Activated T-cell treated with anti-CD3 and anti-CD28 coated beads, Interleukin-2, amount 50 U/mL, for 4 hours (primary cell): Measurements from ENCODE around the gene IRX4. TPM values are rescaled to one million over a fixed set of nuclear protein-coding genes. Genes with fewer than 3 reads are reported as not detected.

Experiments
- ATAC-seq, 2 donors: fragments of 200-7000 bp; cut with Tn5 transposase; one replicate each; pipeline ENCODE4 v1.10.0; 2021
- DNase-seq: peaks from one replicate; pipeline ENCODE4 v3.0.0-alpha.2; 2020
- H3K27me3 Mint-ChIP-seq: one replicate; pipeline ENCODE4 v1.8.0; 2021; ENCODE audit warnings: low read depth, mixed read lengths
- H3K36me3 Mint-ChIP-seq: one replicate; pipeline ENCODE4 v1.8.0; 2022; ENCODE audit warnings: mixed read lengths; ENCODE audit not compliant: insufficient read depth
- H3K4me1 Mint-ChIP-seq: one replicate; pipeline ENCODE4 v1.8.0; 2021; ENCODE audit warnings: low read depth, mixed read lengths
- H3K4me3 Mint-ChIP-seq: one replicate; pipeline ENCODE4 v1.8.0; 2021; ENCODE audit warnings: mild to moderate bottlenecking, moderate library complexity, mixed read lengths
- H3K9me3 Mint-ChIP-seq: one replicate; pipeline ENCODE4 v1.8.0; 2021; ENCODE audit warnings: mixed read lengths
- total RNA-seq, 3 donors: library from RNA; stranded (reverse); gene quantifications; one replicate each; pipeline ENCODE4 v1.2.1, GENCODE V29; 2021

Gene IRX4
- total RNA-seq, 3 donors from 2014 or later: not detected

DNA sequence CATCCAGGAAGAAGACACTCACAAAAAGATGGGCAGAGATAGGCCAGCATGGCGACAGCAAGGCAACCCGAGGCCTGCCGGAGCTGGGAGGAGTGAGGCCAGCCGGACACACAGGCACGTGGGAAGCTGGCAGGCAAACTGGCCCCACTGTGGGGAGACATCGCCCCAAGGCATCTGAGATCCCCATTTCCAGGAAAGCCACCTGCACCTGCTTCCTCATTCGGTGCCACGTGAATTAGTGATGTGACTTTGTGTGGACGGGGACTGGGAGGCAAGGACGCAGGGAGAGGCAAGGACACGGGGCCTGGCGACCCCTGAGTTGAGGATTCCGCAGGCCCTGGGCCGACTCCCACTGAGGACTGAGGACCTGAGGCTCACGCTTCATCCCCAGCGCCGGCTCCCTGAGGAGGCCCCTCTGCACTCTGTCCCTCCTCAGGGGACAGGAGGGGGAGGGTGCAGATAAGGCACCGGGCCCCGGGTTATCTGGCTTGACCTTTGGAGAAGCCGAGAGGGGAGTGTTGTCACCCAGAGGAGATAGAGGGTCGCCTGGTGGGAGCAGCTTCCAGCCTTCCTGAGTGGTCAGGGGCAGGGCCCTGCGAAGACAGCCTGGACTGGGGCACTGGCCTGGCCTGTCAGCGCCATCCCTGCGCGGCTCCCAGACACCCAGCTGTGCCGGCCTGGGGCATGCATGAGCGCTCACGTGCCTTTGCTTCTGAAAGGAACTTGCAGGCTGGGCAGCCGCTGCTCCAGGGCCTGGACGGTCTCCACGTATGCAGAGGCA lies 41.8 kb downstream of the IRX4 start:
- Mint-ChIP-seq H3K4me3 (no peak overlapping the region), H3K4me1 (no peaks in the 10 kb centered on the region), H3K36me3 (no peaks in the 10 kb centered on the region), H3K27me3 (peaks cover 28% of the 10 kb centered on the region), H3K9me3 (no peaks in the 10 kb centered on the region)
- ATAC-seq (no peak), DNase-seq (no peak)

DNA sequence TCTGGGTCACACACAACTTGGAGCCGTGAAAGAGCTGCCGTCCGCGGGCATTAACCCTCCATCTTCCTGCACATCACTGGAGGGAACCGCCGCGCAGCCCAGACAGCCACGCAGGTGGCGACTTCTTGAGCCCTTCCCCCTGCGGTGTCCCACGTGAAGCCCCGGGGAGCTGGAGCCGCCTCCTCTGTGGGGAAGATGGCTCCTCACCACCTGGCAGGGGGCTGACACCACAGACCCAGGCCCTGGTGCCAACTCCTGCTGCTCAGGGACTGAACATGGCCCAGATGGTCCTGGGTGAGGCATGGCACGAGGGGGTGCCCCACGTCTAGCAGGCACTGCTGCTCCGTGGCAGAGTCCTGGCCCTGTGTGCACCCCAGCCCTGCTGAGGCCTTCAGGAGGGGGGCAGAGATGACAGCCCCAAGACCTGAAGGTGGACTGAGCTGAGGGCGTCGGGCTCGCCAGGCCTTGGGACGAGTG lies 42.6 kb downstream of the IRX4 start:
- Mint-ChIP-seq H3K9me3 (no peaks in the 10 kb centered on the region), H3K4me3 (no peak overlapping the region), H3K27me3 (peaks cover 28% of the 10 kb centered on the region), H3K36me3 (no peaks in the 10 kb centered on the region), H3K4me1 (no peaks in the 10 kb centered on the region)
- no peak for ATAC-seq
- DNase-seq: no peak

DNA sequence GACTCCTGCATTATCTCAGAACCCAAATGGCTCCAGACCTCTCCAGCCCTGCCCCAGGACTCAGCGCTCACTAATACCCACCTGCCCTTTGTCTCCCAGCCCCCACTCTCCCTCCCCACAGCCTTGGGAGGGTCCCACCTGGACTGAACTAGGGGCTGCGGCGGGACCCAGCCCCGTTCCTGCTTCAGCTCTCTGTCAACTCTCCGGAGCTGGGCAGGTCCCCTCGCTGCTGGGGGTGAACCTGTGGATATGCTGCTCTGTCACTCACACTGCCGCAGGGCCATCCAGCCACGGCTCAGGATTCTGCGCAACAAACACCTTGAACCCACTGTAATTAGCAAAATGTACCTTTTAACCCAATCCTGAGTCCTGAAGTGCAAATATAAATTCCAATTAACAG lies 44.7 kb downstream of the IRX4 start:
- Mint-ChIP-seq H3K36me3 (no peaks in the 10 kb centered on the region), H3K9me3 (no peaks in the 10 kb centered on the region), H3K27me3 (peaks cover 35% of the 10 kb centered on the region), H3K4me1 (no peaks in the 10 kb centered on the region), H3K4me3 (no peak overlapping the region)
- DNase-seq (no peak), ATAC-seq (no peak)

DNA sequence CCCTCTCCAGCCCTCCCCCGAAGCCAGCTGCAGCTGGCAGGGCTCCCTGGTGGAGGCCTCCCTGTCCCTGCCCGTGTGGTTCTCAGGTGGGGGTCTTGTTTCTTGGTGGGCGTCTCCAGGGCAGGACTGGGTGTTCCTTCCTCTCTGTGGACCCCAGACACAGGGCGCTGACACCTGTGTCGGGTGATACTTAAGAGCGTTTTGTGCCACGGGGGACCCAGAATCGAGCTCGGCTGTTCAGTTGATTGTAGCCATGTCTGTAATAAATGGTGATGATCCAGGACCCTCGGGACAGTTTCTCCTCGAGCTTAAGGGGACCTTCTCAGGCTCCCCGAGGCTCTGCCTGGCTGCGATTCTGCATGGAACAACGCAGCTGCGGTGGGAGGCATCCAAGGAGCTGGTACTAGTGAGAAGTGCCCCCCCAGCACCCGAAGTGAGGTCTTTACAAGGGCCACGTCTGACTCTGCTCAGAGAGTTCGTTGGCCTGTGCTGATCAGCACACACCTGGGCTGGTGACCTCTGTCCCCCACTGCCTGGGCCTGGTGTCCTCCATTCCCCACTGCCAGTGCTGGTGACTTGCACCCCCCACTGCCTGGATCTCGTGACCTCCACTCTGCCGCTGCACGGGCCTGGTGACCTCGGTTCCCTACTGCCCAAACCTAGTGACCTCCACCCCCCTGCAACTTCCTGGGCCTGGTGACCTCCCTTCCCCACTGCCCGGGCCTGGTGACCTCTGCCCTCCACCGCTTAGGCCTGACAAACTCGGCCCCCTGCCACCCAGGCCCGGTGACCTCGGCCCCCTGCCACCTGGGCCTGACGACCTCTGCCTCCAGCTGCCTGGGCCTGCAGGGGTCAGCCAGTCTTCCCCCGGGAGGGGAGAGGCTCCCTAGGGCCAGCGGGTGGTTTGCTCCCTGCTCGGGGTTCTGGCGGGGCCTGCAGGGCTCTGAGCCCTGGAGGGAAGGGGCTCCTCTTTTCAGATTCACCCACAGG lies 45.5 kb downstream of the IRX4 start:
- no peak for ATAC-seq
- Mint-ChIP-seq H3K9me3 (no peaks in the 10 kb centered on the region), H3K4me3 (no peak overlapping the region), H3K27me3 (peaks cover 32% of the 10 kb centered on the region), H3K36me3 (no peaks in the 10 kb centered on the region), H3K4me1 (no peaks in the 10 kb centered on the region)
- no peak for DNase-seq

DNA sequence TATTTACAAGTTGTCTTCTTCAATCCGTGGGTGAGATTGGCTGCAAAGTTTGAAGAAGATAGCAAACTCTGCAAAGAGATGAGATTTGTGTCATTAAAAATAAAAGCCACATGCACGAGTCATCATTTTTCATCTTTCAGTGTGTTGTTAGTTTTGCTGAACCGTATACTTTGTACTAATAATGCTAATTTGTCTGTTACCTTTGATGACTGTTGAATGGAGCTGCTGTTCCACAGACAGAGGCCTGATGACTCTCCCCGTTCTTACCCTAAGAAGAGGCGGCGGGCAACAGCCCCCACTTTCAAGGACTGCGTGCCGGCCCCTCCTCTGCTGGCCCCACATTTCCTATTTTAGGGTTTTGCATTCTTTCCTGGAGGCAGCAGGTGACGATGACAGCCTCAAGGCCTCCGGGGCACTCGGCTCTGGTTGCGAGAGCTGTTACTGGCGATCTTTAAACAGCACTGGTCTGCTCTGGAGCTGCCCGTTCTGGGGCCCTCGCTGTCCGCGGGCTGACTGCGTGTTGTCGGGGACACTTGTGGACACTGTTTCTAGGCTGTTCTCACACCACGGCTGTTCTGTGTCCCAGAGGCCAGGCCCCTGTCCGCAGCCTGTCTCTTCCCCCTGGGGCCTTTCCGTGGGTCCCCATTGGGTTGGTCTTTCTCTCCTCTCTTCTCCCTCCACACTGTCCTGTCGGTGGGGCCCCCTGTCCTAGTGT lies 46.4 kb downstream of the IRX4 start:
- no peak for DNase-seq
- H3K36me3 Mint-ChIP-seq: no peaks in the 10 kb centered on the region

DNA sequence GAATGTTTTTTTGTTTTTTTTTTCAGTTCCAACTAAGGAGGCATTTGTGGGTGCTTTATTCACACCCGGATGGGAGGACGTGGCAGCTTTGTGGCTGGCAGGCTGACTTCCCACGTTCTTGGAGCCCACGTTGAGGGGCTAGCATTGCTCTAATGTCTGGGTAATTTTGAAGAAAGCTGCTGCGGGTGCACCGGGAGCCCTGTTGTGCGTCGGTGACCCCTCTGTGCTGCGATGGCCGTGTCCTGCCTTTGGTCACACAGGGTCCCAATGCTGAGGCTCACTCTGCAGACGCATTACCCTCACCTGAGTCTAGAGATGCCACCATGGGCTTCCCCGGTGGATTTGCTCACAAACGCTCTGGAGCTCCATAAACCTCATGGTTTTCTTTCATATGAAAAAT lies 47.3 kb downstream of the IRX4 start:
- DNase-seq: no peak
- Mint-ChIP-seq H3K4me1 (no peaks in the 10 kb centered on the region), H3K27me3 (peaks cover 25% of the 10 kb centered on the region), H3K4me3 (no peak overlapping the region), H3K36me3 (no peaks in the 10 kb centered on the region), H3K9me3 (no peaks in the 10 kb centered on the region)
- ATAC-seq: no peak

More for the DNA sequence above, 46.4 kb downstream of the IRX4 start:
- Mint-ChIP-seq H3K4me1 (no peaks in the 10 kb centered on the region), H3K27me3 (peaks cover 30% of the 10 kb centered on the region), H3K9me3 (no peaks in the 10 kb centered on the region), H3K4me3 (no peak overlapping the region)
- no peak for ATAC-seq

DNA sequence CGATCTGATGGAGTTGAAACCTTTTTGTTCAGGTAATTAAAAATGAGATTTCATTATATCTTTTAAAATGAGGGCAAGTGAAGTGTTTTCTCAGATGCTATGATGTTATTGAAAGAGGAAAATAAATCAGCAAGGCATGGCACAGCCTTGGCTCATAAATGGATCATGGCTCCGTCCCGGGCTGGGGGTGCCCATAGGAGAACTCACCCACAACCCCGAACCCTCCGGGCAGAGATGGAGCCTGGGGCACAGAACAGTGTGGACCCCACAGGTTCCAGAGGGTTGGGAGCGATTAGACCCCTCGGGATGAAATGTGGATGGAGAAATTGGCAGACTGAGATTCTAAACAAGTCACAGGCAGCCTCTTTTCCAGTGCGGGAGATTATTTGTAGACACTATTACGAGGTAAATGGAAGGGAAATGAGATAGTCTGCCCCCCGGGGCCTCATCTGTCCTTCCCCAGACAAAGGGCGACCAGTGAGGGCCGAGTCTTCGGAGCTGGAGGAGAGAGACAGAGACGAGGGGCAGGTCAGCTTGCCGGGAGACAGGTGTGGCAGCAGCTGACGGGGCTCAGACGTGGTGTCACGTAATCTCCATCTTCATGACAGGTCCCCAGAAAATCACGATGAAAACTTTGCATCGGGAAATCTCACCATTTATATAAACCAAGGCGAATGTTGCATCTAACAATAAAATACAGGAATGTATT lies 47.9 kb downstream of the IRX4 start:
- H3K4me3 Mint-ChIP-seq: no peak overlapping the region
- H3K27me3 Mint-ChIP-seq: peaks cover 21% of the 10 kb centered on the region
- ATAC-seq (no peak), DNase-seq (no peak)
- no peaks in the 10 kb centered on the region for H3K36me3 Mint-ChIP-seq
- no peaks in the 10 kb centered on the region for H3K4me1 Mint-ChIP-seq
- H3K9me3 Mint-ChIP-seq: no peaks in the 10 kb centered on the region

DNA sequence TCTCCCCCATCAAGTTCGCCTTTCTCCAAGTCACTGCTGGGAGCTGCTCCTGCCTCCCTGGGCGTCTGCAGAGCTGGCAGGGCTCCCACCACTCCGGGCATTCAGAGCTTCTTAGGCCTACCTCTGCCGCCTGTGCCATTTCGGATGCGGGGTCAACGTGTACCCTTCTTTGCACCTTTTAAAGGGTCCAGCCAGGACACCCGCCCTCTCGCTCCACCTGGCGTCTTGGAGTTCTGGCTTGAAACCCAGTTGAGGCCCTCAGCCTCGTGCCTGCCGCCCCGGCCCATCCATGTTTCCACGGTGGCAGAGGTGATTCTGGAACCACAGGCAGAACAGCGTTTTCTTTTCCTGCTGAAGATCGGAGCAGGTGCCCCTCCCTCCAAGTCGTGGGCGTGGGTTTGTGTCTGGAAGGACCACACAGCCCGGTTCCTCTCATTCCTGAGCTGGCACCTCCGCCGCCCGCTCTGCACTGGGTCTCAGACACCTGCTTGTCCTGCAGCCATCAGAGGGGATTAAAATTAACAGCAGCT lies 48.6 kb downstream of the IRX4 start:
- DNase-seq (no peak), ATAC-seq (no peak)
- Mint-ChIP-seq H3K4me3 (no peak overlapping the region), H3K4me1 (no peaks in the 10 kb centered on the region), H3K9me3 (no peaks in the 10 kb centered on the region), H3K36me3 (no peaks in the 10 kb centered on the region), H3K27me3 (peaks cover 13% of the 10 kb centered on the region)

DNA sequence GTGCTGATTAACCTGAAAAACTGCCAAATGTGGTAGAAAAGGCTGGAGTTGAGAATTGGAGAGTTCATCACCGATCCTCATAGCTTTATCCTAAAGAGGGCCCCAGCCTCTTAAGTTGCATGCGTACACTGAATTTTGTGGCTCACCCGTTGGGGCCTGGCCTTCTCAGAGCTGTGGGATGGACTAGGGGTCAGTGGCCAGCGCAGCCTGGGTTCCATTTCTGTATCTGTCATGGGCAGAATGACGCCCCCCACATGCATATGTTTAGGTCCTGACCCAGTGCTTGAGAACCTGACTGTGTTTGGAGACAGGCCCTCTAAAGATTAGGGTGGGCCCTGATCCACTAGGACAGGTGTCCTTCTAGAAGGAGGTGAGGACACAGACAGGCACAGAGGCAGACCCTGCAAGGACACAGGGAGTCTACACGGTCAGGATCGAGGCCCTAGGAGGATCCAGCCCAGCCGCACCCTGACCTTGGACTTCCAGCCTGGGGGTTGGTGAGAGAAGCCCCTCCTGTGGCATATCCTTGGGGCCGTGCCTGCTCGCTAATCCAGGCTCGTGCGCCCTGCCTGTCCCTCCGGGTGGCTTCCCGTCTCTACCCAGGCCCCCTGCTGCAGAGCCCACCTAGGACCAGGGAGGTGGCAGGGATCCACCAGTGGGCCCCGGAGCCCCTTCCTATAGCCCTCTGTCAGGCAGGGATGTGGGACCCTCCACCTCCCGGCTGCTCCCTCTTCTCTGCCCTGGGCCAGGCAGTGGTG lies 49.3 kb downstream of the IRX4 start:
- no peak overlapping the region for H3K4me3 Mint-ChIP-seq
- ATAC-seq: no peak
- H3K9me3 Mint-ChIP-seq: no peaks in the 10 kb centered on the region
- no peak for DNase-seq
- no peaks in the 10 kb centered on the region for H3K36me3 Mint-ChIP-seq
- H3K4me1 Mint-ChIP-seq: no peaks in the 10 kb centered on the region
- peaks cover 12% of the 10 kb centered on the region for H3K27me3 Mint-ChIP-seq

DNA sequence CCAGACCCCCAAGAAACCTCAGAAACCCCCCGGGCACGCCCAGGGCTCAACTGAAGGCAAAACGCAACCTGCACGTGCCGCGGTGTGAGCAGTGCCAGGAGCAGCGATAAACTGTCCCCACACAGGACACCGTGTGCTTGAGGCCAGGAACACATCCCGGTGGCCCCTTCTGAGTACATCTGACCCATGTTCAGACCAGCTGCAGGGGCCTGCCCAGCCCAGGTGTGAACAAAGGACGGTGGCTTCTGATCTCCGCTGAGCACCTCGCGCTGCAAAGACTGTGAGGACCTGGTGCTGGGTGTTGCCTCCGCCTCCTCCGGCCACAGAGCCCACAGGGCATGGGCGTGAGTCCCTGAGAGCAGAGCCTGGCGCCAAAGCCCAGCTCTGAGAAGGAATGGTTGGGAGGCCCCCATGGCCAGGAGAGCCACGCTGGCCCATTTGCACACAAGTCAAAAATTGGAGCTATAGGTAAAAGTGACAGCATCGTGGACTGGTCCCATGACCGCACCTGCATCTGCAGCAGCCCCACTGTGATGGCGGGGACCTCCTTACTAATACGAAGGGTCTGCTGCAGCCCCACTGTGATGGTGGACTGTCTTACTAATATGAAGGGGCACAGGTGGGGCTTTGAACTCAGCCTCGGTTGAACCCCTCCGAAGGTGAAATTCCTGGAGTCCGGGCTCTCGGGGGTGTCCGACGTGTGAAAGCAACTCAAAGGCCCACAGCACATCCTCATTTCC lies 50.0 kb downstream of the IRX4 start:
- Mint-ChIP-seq H3K36me3 (no peaks in the 10 kb centered on the region), H3K4me1 (no peaks in the 10 kb centered on the region), H3K9me3 (no peaks in the 10 kb centered on the region), H3K27me3 (peaks cover 9% of the 10 kb centered on the region), H3K4me3 (no peak overlapping the region)
- ATAC-seq (no peak), DNase-seq (no peak)

DNA sequence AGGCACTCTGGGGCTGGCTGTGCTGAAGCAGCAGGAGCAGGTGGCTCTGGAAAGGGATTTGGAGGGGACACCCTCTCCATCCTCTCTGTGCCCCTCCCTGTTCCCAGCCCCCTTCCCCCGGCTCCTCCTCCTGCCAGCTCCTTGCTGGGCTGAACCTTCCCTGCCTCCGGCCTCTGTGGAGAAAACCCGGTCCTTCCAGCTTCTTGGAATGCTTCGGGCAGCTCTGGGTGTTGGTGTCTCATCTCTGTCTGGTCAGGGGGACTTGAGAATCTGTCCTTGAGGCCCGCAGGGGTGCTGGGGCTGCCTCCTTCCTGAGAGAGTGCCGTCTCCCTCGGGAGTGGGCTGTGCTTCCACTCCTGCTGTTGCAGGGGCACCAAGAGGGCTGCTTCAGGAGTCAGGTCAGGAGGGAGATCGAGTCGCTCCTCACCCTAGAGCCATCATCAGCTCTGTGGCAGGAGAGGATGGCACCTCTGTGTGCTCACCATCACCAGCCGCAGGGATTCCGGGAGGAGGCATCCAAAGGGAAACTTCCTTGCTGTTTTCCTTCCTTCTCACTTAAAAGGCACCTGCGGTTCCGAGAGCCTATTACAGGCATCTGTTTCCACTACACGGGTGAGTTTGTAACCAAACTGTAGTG lies 50.9 kb downstream of the IRX4 start:
- ATAC-seq (no peak), DNase-seq (no peak)
- no peak overlapping the region for H3K4me3 Mint-ChIP-seq
- no peaks in the 10 kb centered on the region for H3K36me3 Mint-ChIP-seq
- no peaks in the 10 kb centered on the region for H3K9me3 Mint-ChIP-seq
- no peaks in the 10 kb centered on the region for H3K4me1 Mint-ChIP-seq
- H3K27me3 Mint-ChIP-seq: peaks cover 9% of the 10 kb centered on the region

DNA sequence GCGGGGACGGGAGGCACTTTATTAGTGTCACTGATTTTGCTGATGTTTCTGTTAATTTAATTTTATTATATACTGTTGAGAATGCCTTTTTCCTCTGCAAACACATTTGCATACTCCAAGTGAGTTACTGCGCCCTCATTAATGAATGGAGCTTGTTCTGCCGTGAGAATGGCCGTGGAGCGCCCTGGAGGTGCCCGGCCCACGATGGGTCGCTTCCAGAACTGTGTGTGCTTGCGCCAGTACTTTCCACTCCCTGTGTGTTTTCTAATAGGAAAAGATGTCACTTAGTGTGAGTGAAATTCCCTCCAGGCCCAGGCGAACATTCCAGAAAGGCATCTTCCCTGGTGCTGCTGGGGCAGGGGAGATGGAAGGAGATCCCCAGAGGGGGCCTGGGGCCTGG lies 51.5 kb downstream of the IRX4 start:
- DNase-seq: no peak
- no peak overlapping the region for H3K4me3 Mint-ChIP-seq
- H3K36me3 Mint-ChIP-seq: no peaks in the 10 kb centered on the region
- H3K4me1 Mint-ChIP-seq: no peaks in the 10 kb centered on the region
- ATAC-seq: no peak
- no peaks in the 10 kb centered on the region for H3K9me3 Mint-ChIP-seq
- peaks cover 9% of the 10 kb centered on the region for H3K27me3 Mint-ChIP-seq
